Panc1 (cell line): Measurements from ENCODE around the gene TMEM81. TPM values are rescaled to one million over a fixed set of nuclear protein-coding genes. Genes with fewer than 3 reads are reported as not detected.

Source experiments
- total RNA-seq: library from RNA; stranded (reverse); gene quantifications from one replicate; pipeline ENCODE4 v1.2.1, GENCODE V29; 2021; ENCODE audit not compliant: unreplicated experiment

TMEM81 gene
- total RNA-seq, 1 experiment from 2014 or later, result 4.0 TPM

Other genes starting within 250 kb of the TMEM81 start
- 16.9 TPM for gene NFASC, start 213.6 kb downstream of the TMEM81 start, total RNA-seq
- not detected for gene CNTN2, start 41.2 kb downstream of the TMEM81 start, total RNA-seq
- 22.2 TPM for gene RBBP5, start 37.5 kb upstream of the TMEM81 start, total RNA-seq
- gene DSTYK, start 127.2 kb upstream of the TMEM81 start, total RNA-seq, result 11.3 TPM
- 3.1 TPM for gene TMCC2, start 143.5 kb upstream of the TMEM81 start, total RNA-seq
- gene NUAK2, start 237.3 kb upstream of the TMEM81 start, total RNA-seq, result 17.4 TPM